ENCODE measurements around the gene DROSHA.

The DROSHA gene

GRCh38 chr5:31511305-31511704 lies 20.6 kb downstream of the DROSHA start:
- no peak for DNase-seq

- no peak for DNase-seq
Measured at GRCh38 chr5:31504529-31504928, 27.4 kb downstream of the DROSHA start.

- no peak for DNase-seq
Measured at GRCh38 chr5:31502506-31502905, 29.4 kb downstream of the DROSHA start.

DNA sequence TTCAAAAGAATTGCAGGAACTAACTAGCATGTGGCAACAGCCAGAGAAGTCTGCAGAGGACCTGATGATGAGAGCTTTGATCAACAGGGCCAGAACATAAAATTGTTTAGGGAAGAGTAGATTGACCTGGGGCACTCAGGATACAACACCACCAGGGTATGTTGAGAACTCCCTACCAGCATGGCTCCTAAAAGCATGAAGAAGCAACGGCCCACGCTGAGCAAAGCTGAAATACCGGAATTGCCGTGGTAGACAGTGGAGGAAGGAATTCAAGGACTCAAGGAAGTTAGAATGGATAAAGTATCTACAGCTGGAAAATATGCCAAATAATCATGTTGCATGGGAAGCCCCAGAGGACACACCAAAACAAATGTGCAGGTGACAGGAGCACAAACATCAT lies 31.6 kb downstream of the DROSHA start:
- no peak for DNase-seq

DNA sequence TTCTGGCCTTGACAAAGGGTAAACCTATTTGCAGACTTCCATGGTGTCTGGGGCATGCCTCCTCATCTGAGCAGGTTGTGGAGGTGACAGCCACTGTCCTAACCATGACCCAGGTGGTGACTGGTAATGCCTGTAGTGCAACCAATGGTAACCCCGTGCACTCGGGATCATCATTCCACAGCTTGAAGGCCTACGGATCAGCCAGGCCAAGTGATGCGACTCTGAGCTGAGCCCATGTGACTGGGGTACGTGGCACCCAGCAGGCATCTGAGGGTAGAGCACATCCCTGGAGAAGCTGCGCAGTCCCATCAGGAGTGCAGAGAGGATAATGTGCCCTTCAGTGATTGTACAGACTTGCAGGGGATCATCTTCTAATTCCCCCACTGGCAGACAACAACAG lies 35.0 kb downstream of the DROSHA start:
- DNase-seq: no peak

DNA sequence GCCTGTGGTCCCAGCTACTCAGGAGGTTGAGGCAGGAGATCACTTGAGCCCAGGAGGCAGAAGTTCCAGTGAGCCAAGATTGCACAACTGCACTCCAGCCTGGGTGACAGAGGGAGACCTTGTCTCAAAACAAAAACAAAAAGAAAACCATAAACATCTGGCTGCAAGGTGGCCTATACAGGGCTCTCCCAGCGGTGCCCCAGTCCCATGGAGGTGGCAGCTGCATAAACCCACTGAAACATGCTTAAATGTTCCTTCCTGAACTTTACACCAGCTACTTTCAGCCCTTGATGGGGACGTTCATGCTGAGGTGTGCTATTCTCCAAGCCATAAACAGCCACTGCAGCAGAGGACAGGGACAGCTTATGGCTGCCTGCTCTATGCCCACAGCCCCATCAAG lies 35.6 kb downstream of the DROSHA start:
- no peak for DNase-seq

GRCh38 chr5:31495336-31495735 lies 36.6 kb downstream of the DROSHA start:
- DNase-seq: no peak

GRCh38 chr5:31492869-31493268 lies 39.0 kb downstream of the DROSHA start:
- DNase-seq: no peak

DNA sequence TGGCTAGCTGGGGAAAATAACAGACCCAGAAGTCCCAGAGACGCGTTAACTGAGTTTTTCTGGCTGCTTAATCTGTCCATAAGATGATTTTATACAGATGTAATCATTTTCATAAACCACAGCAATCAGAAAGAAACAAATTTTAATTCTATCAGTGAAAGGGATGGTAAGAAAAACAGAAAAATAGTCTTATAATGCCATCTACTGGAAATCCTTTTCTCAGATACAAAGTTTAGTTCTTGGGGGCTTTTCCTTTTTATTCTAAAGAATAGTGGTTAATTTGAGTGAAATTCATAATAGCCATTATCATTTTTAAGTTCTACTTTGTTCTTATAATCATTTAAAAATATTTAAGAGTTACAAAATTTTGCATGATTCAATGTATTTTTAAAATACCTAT lies 44.4 kb downstream of the DROSHA start:
- no peak for DNase-seq

GRCh38 chr5:31486441-31486840 lies 45.5 kb downstream of the DROSHA start:
- no peak for DNase-seq

GRCh38 chr5:31485376-31486207 lies 46.3 kb downstream of the DROSHA start:
- no peak for DNase-seq

DNA sequence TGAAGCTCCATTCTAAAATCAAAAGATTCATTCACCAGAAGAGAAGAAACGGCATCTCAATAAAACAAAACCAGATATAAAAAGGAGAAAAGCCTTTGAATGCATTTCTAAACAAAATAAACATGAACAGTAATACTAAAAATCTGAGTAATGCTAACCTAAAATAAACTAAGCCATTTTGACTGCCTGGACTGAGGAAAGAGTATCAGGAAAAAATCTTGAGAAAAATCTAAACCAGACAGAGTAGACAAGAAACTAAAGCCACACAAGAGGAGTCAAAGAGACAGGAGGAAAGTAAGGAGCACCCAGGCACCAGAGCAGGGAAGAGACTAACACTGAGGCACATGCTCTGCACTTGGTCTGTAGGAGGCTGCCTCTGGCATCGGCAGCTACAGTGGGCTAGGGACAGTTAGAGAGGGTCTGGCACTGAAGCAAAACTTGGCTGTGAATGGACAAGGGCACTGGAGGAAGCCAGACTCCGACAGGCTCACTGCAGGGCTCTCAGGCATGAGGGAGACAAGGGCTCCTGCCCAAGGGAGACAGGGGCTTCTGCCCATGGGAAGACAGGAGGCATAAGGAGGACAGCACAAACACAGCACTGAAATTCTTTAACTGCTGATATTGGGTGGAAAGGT lies 50.2 kb downstream of the DROSHA start:
- DNase-seq: no peak

DNA sequence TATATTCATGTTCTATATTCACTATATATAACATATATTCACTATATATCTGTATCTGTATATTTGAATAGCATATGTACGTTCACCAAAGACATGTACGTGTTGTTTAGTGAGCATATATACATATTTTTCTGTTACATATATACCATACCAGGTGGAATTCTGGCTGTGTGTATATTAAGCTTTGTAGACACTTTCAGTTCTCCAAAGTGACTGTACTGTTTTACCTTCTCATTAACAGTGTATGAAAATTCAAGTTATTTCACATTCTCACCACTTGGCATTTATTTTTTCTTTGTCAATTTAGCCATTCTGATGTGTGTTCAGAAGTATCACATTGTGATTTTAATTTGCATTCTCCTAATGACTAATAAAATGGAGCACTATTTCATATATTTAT lies 52.2 kb downstream of the DROSHA start:
- no peak for DNase-seq

DNA sequence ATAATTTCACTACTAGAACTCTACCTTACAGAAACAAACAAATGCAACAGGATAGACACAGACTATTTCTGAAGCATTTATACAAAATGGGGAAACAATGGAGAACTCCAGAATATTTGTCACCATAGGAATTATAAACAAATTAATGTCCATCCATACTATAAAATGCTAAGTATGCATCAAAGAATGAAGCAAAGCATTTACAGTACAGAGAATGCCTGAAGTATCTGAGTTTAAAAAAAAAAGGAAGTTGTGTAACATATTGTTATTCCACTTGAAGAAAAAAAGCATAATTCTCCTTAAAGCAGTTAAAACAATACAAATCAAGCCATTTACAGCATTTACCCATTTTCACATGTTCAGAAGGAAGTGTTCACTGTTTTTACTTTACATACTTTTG lies 53.0 kb downstream of the DROSHA start:
- no peak for DNase-seq

DNA sequence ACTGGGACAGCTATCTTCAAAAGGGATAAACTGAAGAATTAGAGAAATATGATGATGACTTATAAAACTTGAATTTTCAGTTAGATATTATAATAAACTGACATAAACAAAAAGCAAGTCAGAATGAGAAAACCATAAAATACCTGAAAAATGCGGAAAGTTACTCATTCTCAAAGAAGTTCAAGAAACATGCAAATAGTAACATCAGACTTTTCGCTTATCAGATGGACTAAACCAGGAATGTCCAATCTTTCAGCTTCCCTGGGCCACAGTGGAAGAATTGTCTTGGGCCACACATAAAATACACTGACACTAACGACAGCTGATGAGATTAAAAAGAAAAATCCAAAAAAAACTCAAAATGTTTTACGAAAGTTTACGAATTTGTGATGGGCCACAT lies 53.9 kb downstream of the DROSHA start:
- no peak for DNase-seq

DNA sequence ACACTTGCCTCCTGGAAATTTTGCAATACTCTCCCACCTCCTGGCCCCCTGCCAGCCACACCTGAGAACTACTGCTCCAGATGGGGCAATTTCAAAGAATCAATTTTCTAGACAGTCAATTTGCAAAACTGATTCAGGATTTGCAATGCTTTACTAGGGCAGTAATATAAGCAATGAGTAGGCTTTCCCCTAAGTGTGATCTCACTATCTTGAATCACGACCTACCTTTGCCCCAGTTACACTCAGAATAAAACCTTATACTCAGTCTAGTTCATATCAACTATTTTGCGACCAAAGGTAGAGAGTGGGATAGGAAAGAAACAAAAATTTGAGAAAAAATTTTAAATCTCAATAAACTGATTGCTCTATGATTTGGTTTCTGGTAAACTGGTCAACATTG lies 54.4 kb downstream of the DROSHA start:
- no peak for DNase-seq

DNA sequence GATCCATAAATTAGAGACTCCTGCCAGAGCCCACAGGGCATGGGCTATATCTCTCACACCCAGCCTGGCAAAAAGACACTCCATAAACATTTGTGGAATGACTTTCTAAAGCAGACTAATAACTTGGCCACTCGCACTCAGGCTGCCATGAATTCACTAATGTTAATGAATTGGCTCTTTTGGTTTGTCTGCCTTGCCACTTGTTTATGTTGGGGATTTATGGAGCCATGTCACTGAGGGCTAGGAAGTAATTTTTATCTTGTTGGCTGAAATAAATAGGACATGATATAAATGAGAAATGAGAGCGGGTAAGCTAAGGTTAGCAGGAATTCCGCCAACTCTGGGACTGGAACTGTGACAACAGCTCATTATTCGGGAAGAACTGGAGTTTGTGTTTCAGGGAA lies 55.2 kb downstream of the DROSHA start:
- DNase-seq: no peak

- DNase-seq: no peak
Measured at GRCh38 chr5:31471916-31472315, 60.0 kb downstream of the DROSHA start.

DNA sequence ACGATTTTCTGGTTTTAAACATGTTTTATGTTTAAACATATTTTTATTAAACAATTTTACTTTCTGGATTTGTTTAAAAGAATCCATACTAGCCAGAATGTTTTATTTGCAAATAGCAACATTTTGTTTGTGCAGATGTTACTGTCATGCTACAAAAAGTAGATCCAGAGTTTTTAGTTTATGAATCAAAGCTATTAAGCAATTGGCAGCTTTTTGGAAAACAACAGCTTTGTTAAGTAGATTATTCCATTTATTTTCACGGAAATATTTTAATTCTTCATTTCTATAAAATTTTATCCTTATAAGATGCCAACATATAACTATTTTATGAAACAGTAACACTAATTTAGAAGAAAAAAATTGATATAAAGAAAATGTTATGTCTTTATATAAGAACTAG lies 60.9 kb downstream of the DROSHA start:
- no peak for DNase-seq

DNA sequence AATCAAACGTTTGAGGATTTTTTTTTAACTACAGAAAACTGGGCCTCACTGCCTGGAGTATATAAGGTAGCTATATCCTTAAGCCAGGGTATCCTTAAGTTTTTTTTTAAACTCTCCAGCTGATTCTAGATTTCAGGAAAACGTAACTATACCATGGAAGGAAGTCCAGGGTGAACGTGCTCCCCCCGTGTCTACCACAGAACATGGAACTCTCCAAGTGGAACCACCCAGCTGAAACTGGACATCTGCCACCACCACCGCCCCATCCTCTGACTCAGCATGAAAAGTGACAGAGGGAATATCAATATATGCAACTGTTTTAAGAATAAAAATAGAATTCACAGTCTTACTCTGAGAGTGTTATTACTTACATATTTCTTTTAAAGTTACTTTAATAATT lies 61.3 kb downstream of the DROSHA start:
- no peak for DNase-seq

GRCh38 chr5:31469886-31470285 lies 62.0 kb downstream of the DROSHA start:
- no peak for DNase-seq

DNA sequence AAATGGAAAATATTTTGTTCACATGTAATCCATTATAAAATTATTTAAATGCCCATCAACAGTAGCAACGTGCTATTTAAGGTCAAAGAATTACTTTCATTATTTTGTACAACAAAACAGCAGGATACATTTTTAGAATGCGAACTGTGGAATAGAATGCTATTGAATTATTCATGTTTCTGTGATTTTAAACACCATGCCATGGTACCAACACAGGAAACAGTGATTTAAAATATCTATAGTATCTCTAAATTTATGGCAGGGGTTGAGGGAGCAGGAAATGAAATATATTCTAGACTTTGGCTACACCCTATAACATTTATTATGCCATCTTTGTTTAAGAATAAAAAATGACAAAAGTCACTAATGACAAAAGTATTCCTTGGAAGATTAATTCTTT lies 62.4 kb downstream of the DROSHA start:
- no peak for DNase-seq

- no peak for DNase-seq
Measured at GRCh38 chr5:31465291-31465690, 66.6 kb downstream of the DROSHA start.

- no peak for DNase-seq
Measured at GRCh38 chr5:31464081-31464480, 67.8 kb downstream of the DROSHA start.

DNA sequence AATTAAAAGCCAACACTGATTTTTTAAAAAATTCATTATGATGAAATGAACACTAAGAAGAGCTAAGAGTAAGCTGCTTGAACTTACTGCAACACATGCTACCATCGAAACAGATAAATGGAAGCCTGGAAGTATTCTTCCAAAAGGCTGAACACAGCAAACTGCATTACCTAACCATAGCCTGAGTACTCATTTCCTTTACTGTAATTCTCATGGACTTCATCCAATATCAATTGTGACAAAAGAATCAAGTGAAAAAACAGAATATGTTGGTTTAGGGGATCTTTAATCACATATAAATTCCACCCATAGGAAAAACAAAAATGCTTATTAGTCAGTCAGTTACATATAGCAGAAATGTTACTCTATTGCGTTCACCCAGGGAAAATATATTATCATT lies 68.5 kb downstream of the DROSHA start:
- no peak for DNase-seq

All from NCI-H2029 (cell line).